Nephron (organoid): Measurements from ENCODE around the gene MRTFB.

Experiments used
- H3K27ac Mint-ChIP-seq, 3 experiments: 2 replicates each; pipeline ENCODE4 v1.8.0; 2020; ENCODE audit warnings: mixed read lengths in 3 of 3, mild to moderate bottlenecking in 2 of 3, moderate library complexity in 1 of 3
- H3K27me3 Mint-ChIP-seq: 2 replicates; pipeline ENCODE4 v1.8.0; 2021; ENCODE audit warnings: low read depth, mild to moderate bottlenecking, moderate library complexity, mixed read lengths
- H3K36me3 Mint-ChIP-seq: 2 replicates; pipeline ENCODE4 v1.8.0; 2020; ENCODE audit warnings: low read depth, mixed read lengths
- H3K4me1 Mint-ChIP-seq: 2 replicates; pipeline ENCODE4 v1.8.0; 2020; ENCODE audit warnings: mixed read lengths
- H3K4me3 Mint-ChIP-seq, 3 experiments: 2 replicates each; pipeline ENCODE4 v1.8.0; 2020; ENCODE audit warnings: mild to moderate bottlenecking in 3 of 3, mixed read lengths in 3 of 3, moderate library complexity in 2 of 3
- H3K9me3 Mint-ChIP-seq: 2 replicates; pipeline ENCODE4 v1.8.0; 2020; ENCODE audit warnings: mixed read lengths
- TF ChIP-seq, protein P1 (sequence below), 3 experiments: fragments of 200-600 bp; sonication (generic); IDR thresholded peaks; one replicate each; pipeline ENCODE4 v1.5.0; 2021; ENCODE audit warnings: antibody characterized with exemption in 3 of 3; ENCODE audit not compliant: unreplicated experiment in 3 of 3

Gene MRTFB

GRCh38 chr16:14196011-14196410, 124.9 kb downstream of the MRTFB start:
- Mint-ChIP-seq H3K4me1 (peaks cover 13% of the 10 kb centered on the region), H3K27ac (peak overlapping the region in 2 of 3 experiments; percentile 26 to 31)
- TF ChIP-seq, protein P1, sequence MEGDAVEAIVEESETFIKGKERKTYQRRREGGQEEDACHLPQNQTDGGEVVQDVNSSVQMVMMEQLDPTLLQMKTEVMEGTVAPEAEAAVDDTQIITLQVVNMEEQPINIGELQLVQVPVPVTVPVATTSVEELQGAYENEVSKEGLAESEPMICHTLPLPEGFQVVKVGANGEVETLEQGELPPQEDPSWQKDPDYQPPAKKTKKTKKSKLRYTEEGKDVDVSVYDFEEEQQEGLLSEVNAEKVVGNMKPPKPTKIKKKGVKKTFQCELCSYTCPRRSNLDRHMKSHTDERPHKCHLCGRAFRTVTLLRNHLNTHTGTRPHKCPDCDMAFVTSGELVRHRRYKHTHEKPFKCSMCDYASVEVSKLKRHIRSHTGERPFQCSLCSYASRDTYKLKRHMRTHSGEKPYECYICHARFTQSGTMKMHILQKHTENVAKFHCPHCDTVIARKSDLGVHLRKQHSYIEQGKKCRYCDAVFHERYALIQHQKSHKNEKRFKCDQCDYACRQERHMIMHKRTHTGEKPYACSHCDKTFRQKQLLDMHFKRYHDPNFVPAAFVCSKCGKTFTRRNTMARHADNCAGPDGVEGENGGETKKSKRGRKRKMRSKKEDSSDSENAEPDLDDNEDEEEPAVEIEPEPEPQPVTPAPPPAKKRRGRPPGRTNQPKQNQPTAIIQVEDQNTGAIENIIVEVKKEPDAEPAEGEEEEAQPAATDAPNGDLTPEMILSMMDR (IDR thresholded peaks at IDR 0.05; ENCODE audit: unreplicated experiment in 3 of 3) = no peak

GRCh38 chr16:14196539-14196938, 125.4 kb downstream of the MRTFB start:
- TF ChIP-seq, protein P1 (IDR thresholded peaks at IDR 0.05; ENCODE audit: unreplicated experiment in 3 of 3) = no peak
- H3K4me3 Mint-ChIP-seq = no peak overlapping the region
- H3K27ac Mint-ChIP-seq = peak overlapping the region; percentile 31 to 70 (median 35)

More at GRCh38 chr16:14196011-14196410, 124.9 kb downstream of the MRTFB start:
- Mint-ChIP-seq H3K27me3 (no peaks in the 10 kb centered on the region), H3K4me3 (no peak overlapping the region), H3K9me3 (no peaks in the 10 kb centered on the region), H3K36me3 (peaks cover 27% of the 10 kb centered on the region)

DNA sequence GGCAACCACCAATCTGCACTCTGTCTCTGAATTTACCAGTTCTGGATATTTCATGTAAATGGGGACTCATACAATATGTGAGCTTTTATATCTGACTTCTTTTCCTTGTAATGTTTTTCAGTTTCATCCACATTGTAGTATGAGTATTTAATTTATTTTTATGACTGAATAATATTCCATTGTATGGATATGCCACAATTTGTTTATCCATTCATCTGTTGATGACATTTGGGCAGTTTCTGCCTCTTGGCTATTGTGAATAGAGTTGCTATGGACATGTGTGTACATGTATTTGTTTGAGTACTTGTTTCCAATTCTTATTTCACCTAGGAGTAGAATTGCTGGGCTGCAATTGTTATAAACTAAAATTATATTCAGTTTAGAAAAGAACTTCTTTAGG, 126.9 kb downstream of the MRTFB start:
- H3K36me3 Mint-ChIP-seq = peaks cover 27% of the 10 kb centered on the region
- H3K4me3 Mint-ChIP-seq = no peak overlapping the region
- H3K27me3 Mint-ChIP-seq = no peaks in the 10 kb centered on the region
- H3K4me1 Mint-ChIP-seq = peaks cover 14% of the 10 kb centered on the region
- H3K9me3 Mint-ChIP-seq = no peaks in the 10 kb centered on the region
- no peak overlapping the region for H3K27ac Mint-ChIP-seq
- TF ChIP-seq, protein P1 (IDR thresholded peaks at IDR 0.05; ENCODE audit: unreplicated experiment in 3 of 3) = no peak

More at GRCh38 chr16:14196539-14196938, 125.4 kb downstream of the MRTFB start:
- peaks cover 27% of the 10 kb centered on the region for H3K36me3 Mint-ChIP-seq
- H3K4me1 Mint-ChIP-seq = peaks cover 9% of the 10 kb centered on the region
- H3K9me3 Mint-ChIP-seq = no peaks in the 10 kb centered on the region
- no peaks in the 10 kb centered on the region for H3K27me3 Mint-ChIP-seq

DNA sequence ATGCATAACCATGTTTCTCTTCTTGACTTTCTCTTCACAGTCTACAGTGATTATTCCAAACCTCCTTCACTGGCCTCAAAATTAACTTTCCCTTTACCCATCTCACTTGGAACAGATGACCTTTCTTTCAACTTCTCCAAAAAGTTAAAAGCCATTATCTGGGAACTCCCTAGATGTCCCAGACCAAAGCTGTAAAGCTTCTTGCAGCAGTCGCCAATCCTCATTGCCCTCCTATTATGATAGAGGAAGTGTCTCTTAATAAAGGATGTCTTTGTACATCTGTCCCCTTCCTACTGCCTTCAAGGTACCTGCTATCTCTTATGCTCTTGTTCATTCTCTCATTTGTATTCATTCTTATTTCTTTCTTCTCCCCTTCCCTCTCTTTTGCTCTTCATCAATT, 127.5 kb downstream of the MRTFB start:
- no peak overlapping the region for H3K27ac Mint-ChIP-seq
- H3K4me1 Mint-ChIP-seq = peaks cover 12% of the 10 kb centered on the region
- TF ChIP-seq, protein P1 (IDR thresholded peaks at IDR 0.05; ENCODE audit: unreplicated experiment in 3 of 3) = no peak
- H3K9me3 Mint-ChIP-seq = no peaks in the 10 kb centered on the region
- no peak overlapping the region for H3K4me3 Mint-ChIP-seq
- H3K36me3 Mint-ChIP-seq = peaks cover 27% of the 10 kb centered on the region
- H3K27me3 Mint-ChIP-seq = no peaks in the 10 kb centered on the region

- Mint-ChIP-seq H3K4me3 (no peak overlapping the region), H3K9me3 (no peaks in the 10 kb centered on the region), H3K4me1 (peaks cover 9% of the 10 kb centered on the region), H3K27ac (no peak overlapping the region), H3K36me3 (peaks cover 27% of the 10 kb centered on the region), H3K27me3 (no peaks in the 10 kb centered on the region)
- TF ChIP-seq, protein P1 (IDR thresholded peaks at IDR 0.05; ENCODE audit: unreplicated experiment in 3 of 3) = no peak
These were observed 128.1 kb downstream of the MRTFB start for GRCh38 chr16:14199199-14199598.

DNA sequence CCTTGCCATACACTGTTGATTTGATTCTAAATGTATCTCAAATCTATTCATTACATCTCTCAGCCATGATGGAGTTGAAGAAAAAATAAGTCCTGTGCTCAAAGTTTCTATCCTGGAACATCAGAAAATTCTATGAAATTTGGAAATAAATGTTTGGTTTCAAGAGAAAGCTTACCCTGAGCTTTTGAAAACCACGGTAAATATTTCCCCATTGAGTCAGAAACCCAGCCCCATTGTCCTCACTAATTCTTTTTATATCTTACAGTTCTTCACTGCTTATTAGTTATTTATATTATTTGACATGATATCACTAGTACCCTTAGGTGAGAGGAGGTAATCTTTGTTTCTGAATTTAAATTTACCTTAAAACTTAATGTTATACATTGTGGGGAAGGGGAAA, 128.5 kb downstream of the MRTFB start:
- TF ChIP-seq, protein P1 (IDR thresholded peaks at IDR 0.05; ENCODE audit: unreplicated experiment in 3 of 3) = no peak
- Mint-ChIP-seq H3K36me3 (peaks cover 27% of the 10 kb centered on the region), H3K4me1 (peaks cover 9% of the 10 kb centered on the region), H3K27me3 (no peaks in the 10 kb centered on the region), H3K27ac (no peak overlapping the region), H3K4me3 (no peak overlapping the region), H3K9me3 (no peaks in the 10 kb centered on the region)
